Stimulated activated CD4-positive, alpha-beta T cell treated with anti-CD3 and anti-CD28 coated beads, Interleukin-1b, Interleukin-23, amount 100 ng/mL, for 24 hours (primary cell): ENCODE data around the gene CDH9.

Experiments
- DNase-seq, 4 experiments: peaks; one replicate each; pipeline ENCODE4 v3.0.0-alpha.2; 2020; ENCODE audit warnings: low read depth in 4 of 4, low spot score in 1 of 4

CDH9 gene, protein sequence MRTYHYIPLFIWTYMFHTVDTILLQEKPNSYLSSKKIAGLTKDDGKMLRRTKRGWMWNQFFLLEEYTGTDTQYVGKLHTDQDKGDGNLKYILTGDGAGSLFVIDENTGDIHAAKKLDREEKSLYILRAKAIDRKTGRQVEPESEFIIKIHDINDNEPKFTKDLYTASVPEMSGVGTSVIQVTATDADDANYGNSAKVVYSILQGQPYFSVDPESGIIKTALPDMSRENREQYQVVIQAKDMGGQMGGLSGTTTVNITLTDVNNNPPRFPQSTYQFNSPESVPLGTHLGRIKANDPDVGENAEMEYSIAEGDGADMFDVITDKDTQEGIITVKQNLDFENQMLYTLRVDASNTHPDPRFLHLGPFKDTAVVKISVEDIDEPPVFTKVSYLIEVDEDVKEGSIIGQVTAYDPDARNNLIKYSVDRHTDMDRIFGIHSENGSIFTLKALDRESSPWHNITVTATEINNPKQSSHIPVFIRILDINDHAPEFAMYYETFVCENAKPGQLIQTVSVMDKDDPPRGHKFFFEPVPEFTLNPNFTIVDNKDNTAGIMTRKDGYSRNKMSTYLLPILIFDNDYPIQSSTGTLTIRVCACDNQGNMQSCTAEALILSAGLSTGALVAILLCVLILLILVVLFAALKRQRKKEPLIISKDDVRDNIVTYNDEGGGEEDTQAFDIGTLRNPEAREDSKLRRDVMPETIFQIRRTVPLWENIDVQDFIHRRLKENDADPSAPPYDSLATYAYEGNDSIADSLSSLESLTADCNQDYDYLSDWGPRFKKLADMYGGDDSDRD

DNA sequence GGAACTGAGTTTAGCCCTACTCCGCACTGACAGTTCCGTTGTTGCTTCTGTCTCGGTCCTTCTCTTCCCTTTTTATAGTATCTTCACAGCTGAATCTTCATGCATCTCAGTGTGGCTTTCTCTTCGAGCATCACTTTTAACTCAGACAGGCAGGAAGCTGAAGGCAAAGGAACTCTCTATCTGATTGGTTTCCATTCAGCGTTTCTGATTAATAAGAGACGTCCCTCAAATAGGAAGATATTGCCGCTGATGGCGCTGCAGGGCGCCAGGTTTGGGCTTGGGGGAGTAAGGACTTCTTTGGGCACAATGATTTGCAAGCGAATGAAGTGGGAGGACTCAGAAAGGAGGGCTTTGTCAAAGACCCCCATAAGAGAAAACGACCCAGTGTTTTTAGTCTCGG lies at the start of gene CDH9:
Gene CDH9, minus strand, starts transcription at position 111 of the 400 bp plus-strand sequence. CDS start 50,253 bp downstream, outside the sequence.
- no peak for DNase-seq

DNA sequence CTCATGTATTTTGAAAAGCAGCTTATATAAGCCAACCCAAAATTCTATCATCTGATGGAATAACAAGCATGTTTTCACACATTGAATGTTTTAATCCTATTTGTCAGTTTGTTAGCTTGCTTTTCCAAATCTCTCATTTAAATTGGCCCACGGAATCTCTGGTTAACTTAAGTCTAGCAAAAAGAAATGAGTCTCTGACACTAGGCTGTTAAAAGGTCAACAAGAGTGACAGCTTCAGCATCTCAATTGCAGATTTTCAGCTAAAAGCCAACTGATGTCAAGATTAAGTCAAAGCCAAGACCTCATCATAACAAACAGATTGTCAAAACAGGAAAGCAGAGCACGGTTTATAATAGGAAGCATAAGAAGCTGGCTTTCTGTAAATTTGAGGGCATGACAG lies 49.4 kb upstream of the CDH9 start:
- no peak for DNase-seq

DNA sequence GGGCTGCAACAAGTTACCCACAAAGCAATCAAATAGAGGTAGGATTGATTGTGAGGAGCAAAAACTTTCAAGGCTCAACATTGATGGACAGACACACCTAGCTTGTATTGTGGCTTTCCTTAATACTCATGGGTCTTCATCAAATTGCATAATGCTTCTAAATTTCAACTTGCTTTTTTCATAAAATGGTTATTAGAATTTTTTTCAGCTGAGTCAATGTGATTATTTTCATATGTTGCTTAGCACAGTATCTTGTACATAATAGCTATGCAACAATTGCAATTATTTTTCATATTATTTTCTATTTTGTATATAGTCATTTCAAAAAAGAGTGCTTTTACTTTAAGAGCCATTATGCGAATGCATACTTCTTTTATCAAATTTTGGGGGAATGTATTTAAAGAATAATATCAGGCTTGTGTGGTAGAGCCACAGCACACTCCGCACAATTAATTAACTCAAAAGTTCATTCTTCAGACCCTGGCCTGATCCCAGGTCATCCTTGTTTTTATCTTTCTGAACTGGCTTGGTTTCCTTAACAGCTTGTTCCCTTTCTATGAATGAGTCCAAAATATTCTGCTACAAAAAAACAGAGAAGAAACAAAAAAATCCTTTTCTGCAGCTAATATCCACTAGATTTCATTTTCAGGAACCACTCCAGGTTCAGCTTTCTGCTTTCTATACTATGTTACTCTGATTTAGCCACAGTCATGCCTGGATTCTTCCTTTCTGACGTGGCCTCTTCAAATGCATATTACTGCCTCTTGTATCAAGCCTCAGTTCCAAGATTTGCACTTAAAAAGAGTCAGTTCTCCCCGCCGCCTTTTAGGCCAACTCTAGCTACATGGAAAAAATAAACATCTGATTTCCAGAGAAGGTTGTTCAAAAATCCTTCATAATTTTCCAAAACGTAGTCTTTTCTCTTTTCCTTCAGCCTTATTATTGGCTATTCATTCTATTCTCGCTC lies 45.3 kb upstream of the CDH9 start:
- DNase-seq: no peak

DNA sequence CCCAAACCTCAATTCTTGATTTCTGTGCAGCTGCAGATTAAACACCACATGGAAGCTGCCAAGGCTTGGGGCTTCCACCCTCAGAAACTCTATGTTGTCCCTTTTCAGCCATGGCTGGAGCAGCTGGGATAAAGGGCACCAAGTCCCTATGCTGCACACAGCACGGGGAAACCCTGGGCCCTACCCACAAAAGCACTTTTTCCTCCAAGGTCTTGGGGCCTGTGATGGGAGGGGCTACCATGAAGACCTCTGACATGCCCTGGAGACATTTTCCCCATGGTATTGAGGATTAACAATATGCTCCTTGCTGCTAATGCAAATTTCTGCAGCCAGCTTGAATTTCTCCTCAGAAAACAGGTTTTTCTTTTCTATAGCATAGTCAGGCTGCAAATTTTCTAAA lies 41.8 kb upstream of the CDH9 start:
- no peak for DNase-seq

DNA sequence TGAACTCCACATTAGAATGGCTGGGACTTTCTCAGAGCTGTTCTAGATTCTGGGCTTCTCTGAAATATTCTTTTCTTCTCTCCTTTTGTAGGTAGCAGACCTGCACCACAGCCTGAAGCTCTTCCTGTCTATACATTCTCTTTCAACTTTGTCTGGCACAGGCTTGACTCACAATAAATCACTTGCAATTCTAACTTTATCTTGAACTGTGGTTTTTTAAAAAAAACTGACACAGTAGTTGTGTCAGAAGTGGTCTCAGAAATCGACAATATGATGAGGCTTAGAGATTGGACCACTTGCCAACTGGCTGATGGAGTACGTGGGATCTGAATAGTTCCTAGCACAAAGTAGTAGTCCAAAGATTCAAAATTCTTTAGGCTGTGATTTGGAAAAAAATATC lies 24.1 kb upstream of the CDH9 start:
- DNase-seq: no peak

DNA sequence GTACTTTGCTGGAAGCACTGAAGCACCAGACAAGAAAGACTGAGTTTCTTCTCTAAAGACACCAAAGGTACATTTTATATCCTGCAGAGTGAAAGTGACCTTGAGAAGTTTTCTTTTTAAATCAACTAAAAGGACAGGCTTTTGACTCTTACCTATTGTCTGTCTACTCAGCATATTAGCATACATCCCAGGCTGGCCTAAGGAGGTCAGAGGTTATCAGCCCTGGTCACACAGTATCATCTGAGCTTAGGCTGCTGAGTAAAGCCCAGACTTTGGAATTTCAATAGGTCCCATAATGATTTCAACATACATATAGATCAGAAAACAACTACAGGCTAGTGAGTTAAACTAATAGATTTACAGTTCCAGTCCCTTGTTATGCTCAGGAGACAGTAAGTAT lies 10.1 kb upstream of the CDH9 start:
- no peak for DNase-seq

DNA sequence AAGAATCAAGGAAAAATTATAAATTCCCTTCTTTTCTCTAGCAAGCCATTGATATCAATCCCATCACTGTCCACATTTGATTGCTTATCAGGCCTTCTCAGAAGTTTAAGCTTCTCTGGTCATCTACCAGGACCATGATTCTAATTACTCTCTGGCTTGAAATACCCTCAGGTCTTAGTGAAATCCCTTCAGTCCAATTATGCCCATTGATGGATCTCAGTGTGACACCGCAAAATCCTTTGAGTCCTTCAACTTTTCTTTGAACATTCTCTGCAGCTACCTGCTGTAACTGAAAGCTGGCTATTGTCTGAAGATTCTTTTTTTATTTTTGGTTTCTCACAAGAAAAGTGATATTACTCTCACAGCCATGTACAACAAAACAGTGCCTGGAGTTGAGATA lies 3.0 kb upstream of the CDH9 start:
- no peak for DNase-seq

DNA sequence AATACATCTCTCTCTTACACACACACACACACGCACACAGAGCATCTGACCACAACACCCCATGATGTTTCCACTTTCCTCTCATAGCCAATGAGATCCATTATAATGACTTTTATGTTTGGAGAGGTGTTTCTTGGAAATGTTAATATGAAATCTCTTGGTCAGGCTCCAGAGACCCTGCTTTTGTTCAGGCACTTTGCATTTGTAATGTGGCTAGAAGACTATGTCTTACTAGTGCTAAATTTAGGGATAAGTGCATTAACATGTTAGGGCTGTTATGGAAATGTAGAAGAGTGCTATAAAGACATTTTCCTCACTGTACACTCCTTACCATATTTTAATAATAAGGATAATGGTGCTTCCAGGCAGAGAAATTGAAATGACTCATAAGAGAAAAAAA lies 3.8 kb downstream of the CDH9 start:
- no peak for DNase-seq

DNA sequence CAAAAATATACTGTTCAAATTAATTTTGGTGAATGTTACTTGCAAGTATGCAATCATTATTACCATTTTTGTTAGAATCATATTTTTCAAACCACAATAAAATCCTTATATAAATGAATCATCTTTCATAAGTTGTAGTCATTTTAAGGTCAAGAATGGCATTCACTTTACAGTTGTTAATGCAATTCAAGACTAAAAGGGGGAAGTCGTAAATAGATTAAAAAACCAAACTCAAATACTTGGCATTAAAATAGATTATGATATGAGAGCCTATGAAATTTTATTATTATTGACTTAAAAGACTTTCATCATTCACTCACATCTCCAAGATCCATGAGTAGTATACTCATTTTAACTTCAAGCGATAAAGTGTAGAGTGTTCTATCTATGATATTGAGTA lies 11.6 kb downstream of the CDH9 start:
- DNase-seq: no peak

DNA sequence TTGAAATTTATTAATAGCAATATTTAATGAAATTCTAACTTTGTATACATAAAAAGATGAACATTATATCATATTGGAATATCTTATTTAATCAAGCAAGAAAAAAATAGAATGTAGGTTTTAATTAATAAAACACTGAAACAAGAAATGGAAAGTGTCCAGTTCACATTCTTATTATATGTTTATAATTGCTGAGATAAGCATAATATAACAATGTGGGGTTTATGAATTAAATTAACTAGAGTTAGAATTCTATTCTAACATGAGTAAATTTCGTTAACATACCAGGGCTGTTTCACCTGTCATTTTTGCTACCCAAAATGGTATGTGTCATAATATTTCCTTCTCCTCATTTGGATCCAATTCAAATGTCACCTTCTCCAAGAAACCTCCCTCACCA lies 12.3 kb downstream of the CDH9 start:
- DNase-seq: no peak

DNA sequence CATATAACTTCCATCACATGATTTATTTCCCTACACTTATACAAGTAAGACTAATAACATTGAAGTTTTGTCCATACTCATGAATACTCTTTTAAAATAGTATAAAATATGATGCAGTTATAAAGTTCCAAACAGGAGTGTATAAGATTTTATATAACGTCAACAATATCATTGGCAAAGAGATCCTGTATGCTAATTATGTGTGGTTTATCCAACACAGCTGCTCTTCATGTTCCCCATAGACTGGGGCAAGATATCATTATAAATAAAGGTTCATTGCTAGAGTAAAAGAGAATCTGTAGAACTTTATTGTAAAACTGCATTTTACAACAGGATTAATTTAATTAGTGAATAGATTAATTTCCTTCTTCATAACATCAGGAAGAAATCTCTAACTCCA lies 16.9 kb downstream of the CDH9 start:
- no peak for DNase-seq

DNA sequence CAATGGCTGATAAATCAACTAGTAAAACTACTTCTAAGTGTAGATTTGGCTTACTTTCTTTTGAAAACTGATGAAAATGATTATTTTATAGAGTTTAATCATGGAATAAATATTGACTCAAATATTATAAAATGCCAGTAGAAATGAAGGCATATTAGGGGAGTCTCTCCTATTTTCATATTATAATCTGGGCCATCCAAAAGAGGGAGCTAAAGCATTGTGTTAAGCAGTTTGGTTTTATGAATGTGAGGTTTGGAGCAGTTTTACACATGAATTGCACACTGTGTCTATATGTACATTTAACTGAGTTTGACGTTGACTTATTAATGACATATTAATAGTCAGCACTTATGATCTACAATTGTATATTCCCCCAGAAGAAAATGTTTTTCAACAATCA lies 17.4 kb downstream of the CDH9 start:
- no peak for DNase-seq

DNA sequence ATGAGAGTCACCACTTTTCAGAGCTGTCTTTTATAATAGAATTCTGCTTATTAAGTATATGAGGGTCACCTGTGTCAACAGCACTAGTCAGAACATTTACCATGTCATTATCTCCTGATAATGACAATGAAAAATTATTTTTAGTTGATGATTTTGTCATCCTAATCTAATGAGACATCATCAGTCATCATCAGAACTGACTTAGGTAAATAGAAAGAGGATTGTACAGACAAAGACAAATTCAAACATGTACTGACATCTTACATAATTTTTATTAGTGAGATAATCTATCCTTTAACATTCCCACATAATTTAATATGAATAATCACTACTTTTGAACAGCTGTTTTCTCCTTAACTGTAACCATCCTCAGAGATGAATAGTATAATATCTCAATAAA lies 22.6 kb downstream of the CDH9 start:
- DNase-seq: no peak

DNA sequence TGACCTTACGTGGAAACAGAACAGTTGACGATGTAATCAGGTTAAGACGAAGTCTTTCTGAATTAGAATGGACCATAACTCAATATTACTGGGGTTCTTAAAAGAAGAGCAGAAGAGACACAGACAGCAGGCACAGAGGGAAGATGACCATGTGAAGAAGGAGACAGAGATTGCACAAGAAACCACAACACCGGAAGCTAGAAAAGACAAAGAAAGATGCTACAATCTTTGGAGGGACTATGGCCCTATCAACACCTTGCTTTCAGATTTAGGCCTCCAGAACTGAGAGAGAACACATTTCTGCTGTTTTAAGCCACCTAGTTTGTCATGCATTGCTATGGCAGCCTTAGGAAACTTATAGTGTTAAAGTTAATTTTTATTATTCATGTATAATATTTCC lies 27.1 kb downstream of the CDH9 start:
- DNase-seq: no peak

DNA sequence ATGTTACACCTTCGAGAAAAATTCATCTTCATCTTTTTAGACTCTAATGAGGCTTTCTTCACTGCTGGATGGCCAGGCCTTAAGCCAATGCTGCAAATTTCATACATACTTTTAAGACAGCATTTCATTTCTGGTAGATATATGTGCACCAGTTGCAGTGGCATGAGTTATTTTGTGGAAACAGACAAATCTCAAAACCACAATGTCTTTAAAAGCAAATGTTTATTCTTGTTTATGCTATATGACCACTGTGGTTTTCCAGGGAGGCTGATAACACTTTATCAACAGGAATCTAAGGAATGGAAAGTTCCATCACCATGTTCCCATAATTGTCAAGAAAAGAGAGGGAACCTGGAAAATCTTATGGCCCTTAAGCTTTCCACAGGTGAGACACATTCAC lies 27.7 kb downstream of the CDH9 start:
- no peak for DNase-seq

DNA sequence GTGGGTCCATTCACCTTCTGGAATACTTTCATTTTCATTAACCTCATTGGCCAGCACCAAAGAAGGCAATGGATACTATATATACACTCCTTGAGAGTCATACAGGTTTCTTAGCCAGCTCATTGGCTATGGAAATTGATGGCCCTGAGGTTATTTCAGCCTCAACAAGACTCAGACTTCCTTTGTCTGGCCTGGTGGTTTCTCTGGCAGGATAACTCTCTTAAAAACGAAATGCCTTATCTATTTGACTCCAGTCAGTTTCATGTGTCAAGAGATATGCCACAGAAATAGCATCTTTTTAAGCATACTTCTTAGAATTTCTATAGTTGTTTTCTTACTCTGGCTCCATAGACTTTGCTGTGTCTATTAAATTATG lies 28.9 kb downstream of the CDH9 start:
- DNase-seq: no peak

DNA sequence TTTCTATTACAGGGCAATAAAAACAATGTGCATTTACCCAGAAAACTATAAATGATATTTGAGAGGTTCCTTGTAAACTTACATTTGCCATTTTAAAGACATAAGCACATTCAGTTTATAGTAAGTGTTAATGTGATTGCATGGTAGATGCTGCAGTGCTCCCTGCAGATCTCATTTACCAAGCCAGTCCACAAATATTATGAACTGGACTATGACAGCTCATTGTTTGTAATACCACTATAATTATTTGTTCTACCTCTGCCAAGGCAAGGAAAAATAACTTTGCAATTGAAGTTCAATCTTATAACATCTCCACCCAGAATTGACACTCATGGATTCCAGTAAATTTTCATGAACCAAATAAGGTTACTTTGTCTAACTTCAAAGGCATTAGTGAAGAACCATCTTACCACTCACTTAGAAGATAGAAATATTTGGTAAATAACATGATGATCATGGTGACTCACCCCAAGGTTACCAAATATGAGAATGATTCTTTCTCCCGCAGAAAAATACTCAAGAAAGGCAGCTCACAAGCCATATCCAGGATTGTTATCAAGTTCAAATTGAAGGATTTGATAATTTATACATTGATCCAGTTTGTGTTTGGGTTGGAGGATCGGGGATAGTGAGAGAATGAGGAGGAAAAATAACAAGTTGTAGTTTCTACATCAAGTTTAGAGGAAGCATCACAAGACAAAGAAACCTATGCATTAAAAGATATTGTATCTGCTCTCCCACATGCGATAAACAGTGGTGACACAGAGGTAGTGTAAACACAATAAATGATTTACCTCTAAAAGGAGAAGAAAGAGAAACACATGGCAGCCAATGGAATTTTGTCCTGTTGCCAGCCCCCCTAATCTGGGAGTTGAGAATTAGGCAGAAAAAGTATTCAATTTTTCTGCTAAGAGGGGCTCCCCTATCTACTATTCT lies 29.5 kb downstream of the CDH9 start:
- no peak for DNase-seq

DNA sequence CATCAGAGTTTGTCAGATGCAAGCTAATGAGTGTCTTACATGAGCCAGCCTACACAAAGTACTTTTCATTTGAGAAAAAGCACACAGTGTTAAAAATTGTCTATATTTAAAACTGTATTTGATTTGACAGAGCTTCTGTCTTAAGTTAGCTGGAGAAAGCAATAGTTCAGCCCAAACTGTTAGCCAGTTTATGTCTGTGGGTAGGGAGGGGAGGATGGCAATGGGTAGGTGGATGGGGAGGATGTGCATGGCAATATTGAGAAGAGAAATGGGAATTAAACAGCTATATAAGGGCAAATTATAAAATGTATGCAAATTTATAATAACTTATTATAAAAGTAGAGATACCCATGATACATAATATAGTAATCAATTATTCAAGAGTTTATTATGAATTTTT lies 31.3 kb downstream of the CDH9 start:
- DNase-seq: no peak

DNA sequence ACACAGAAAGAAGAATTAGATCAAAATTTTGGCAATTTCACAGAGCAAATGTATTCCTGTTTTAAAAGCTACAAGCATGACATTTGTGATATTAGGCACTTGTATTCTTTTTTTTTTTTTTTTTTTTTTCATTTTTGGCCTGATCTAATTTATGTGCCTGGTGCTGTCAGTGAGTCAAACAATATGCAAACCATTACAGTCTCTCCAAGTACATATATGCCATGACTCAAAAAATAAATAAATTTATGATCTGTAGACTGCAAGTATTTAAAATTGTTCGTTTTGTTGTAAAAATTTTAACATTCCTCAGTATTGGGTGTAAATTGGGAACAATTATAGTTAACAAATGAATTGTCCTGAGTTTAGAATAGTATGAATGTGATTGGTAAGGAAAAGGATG lies 51.4 kb downstream of the CDH9 start:
- no peak for DNase-seq

DNA sequence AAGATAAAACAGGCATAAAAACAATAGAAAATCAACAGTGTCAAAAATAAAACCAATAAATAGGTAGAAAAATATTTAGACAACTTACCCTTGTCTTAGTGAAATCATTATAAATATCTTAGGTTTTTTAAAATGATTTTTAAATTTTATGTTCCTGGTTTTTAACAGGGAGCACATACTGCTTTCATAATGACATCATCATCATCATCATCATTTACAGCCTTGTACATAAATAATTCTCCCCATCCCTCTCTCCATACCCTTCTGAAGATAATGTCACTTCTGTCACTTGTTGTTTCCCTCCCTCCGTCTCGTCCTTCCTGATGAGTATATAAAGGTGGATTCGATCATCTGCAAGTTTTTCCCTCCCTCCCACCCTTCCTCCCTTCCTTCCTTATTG lies 56.6 kb downstream of the CDH9 start:
- no peak for DNase-seq
